DOHH2 (cell line): Measurements from ENCODE around the gene EFHD2.

ENCODE experiments used
- EZH2phosphoT487 ChIP-seq: fragments of 200-600 bp; sonication (generic); IDR thresholded peaks from 2 replicates; pipeline ENCODE4 v1.6.1; 2017; ENCODE audit warnings: borderline replicate concordance, mild to moderate bottlenecking, antibody characterized with exemption, low read length, moderate library complexity, mixed read lengths
- TF ChIP-seq, protein P1 (sequence below): fragments of 200-600 bp; sonication (generic); IDR thresholded peaks from one replicate; pipeline ENCODE4 v1.5.1; 2014; ENCODE audit warnings: antibody characterized with exemption, mild to moderate bottlenecking, low read depth, low read length; ENCODE audit not compliant: poor library complexity, severe bottlenecking

DNA sequence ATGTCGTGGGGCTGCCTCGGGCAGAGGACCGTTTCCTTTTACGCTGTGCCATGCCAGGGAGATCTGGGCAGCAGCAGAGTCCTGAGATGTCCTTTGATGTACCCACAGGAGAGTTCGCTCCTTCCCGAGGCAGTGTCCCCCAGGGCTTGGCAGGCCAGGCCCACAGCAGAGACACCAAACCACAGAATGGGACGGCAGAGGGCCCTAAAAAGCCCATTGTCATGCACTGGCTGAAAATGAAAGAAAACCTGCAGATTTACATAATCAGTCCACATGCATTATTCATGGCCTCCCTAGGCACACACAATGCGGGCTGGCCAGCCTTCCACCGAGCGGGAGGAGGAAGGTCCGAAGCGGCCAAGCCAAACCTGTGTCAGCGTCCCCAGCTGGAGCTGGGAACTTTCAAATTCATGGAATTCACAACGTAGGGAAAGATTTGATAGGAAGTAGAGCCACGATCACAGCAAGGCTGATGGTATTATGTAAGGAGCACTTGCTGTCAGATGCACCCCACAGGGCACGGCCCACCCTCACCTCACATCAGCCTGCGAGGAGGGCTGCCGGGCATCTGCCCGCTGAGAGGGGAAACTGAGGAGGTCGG lies 25.3 kb upstream of the EFHD2 start:
- TF ChIP-seq, protein P1, sequence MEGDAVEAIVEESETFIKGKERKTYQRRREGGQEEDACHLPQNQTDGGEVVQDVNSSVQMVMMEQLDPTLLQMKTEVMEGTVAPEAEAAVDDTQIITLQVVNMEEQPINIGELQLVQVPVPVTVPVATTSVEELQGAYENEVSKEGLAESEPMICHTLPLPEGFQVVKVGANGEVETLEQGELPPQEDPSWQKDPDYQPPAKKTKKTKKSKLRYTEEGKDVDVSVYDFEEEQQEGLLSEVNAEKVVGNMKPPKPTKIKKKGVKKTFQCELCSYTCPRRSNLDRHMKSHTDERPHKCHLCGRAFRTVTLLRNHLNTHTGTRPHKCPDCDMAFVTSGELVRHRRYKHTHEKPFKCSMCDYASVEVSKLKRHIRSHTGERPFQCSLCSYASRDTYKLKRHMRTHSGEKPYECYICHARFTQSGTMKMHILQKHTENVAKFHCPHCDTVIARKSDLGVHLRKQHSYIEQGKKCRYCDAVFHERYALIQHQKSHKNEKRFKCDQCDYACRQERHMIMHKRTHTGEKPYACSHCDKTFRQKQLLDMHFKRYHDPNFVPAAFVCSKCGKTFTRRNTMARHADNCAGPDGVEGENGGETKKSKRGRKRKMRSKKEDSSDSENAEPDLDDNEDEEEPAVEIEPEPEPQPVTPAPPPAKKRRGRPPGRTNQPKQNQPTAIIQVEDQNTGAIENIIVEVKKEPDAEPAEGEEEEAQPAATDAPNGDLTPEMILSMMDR, result no peak
- TF ChIP-seq EZH2phosphoT487, result no peak; the same call in 1 of the 2 replicates
